H9 (cell line): Measurements from ENCODE around the gene PRKCA. TPM values are rescaled to one million over a fixed set of nuclear protein-coding genes. Genes with fewer than 3 reads are reported as not detected.

ENCODE experiments used
- DNase-seq: peaks from one replicate; pipeline ENCODE4 v3.0.0-alpha.2; 2017
- H2AFZ ChIP-seq: one replicate; pipeline ENCODE4 v1.6.1; 2013; ENCODE audit warnings: mild to moderate bottlenecking, low read length, control low read depth, moderate library complexity
- H2AK5ac ChIP-seq: 2 replicates; pipeline ENCODE4 v1.6.1; 2013; ENCODE audit warnings: low read length, control low read depth, mixed read lengths; ENCODE audit not compliant: insufficient read length
- H2BK120ac ChIP-seq: one replicate; pipeline ENCODE4 v1.6.1; 2013; ENCODE audit warnings: low read depth, mild to moderate bottlenecking, low read length, control low read depth, inconsistent platforms; ENCODE audit not compliant: poor library complexity, severe bottlenecking
- H2BK12ac ChIP-seq: 2 replicates; pipeline ENCODE4 v1.6.1; 2013; ENCODE audit warnings: low read length, control low read depth, mixed read lengths, low read depth; ENCODE audit not compliant: insufficient read length
- H2BK15ac ChIP-seq: 2 replicates; pipeline ENCODE4 v1.6.1; 2013; ENCODE audit warnings: low read depth, low read length, control low read depth
- H2BK20ac ChIP-seq: one replicate; pipeline ENCODE4 v1.6.1; 2013; ENCODE audit warnings: low read depth, mild to moderate bottlenecking, low read length, control low read depth, inconsistent platforms; ENCODE audit not compliant: poor library complexity, severe bottlenecking
- H2BK5ac ChIP-seq: 2 replicates; pipeline ENCODE4 v1.6.1; 2013; ENCODE audit warnings: low read length, control low read depth, mixed read lengths; ENCODE audit not compliant: insufficient read length
- H3K14ac ChIP-seq: 2 replicates; pipeline ENCODE4 v1.6.1; 2013; ENCODE audit warnings: low read length, control low read depth; ENCODE audit not compliant: insufficient read depth
- H3K18ac ChIP-seq: 2 replicates; pipeline ENCODE4 v1.6.1; 2013; ENCODE audit warnings: low read depth, mild to moderate bottlenecking, mixed read lengths, low read length, control low read depth; ENCODE audit not compliant: insufficient read length
- H3K23ac ChIP-seq: 2 replicates; pipeline ENCODE4 v1.6.1; 2013; ENCODE audit warnings: low read length, control low read depth, mixed read lengths, low read depth; ENCODE audit not compliant: insufficient read length
- H3K23me2 ChIP-seq: 2 replicates; pipeline ENCODE4 v1.6.1; 2013; ENCODE audit warnings: low read depth, mild to moderate bottlenecking, mixed read lengths, low read length, control low read depth; ENCODE audit not compliant: insufficient read length, poor library complexity, severe bottlenecking
- H3K27ac ChIP-seq: 2 replicates; pipeline ENCODE4 v1.5.1; 2013; ENCODE audit warnings: low read length, control low read depth, mixed read lengths, low read depth; ENCODE audit not compliant: insufficient read length
- H3K27me3 ChIP-seq: 2 replicates; pipeline ENCODE4 v1.6.1; 2013; ENCODE audit warnings: low read length, control low read depth, inconsistent platforms; ENCODE audit not compliant: insufficient read depth
- H3K4ac ChIP-seq: 2 replicates; pipeline ENCODE4 v1.6.1; 2013; ENCODE audit warnings: low read depth, mild to moderate bottlenecking, control low read depth, inconsistent platforms, low read length, moderate library complexity
- H3K4me1 ChIP-seq: 2 replicates; pipeline ENCODE4 v1.6.1; 2013; ENCODE audit warnings: low read length, control low read depth, inconsistent platforms; ENCODE audit not compliant: insufficient read depth
- H3K4me2 ChIP-seq: 2 replicates; pipeline ENCODE4 v1.6.1; 2013; ENCODE audit warnings: low read length, control low read depth, mixed read lengths; ENCODE audit not compliant: insufficient read length, insufficient read depth
- H3K56ac ChIP-seq: 2 replicates; pipeline ENCODE4 v1.6.1; 2013; ENCODE audit warnings: low read depth, mild to moderate bottlenecking, mixed read lengths, low read length, control low read depth; ENCODE audit not compliant: insufficient read length
- H3K79me1 ChIP-seq: 2 replicates; pipeline ENCODE4 v1.6.1; 2013; ENCODE audit warnings: low read depth, mild to moderate bottlenecking, moderate library complexity, low read length, control low read depth, inconsistent platforms; ENCODE audit not compliant: insufficient read depth, poor library complexity, severe bottlenecking
- H3K79me2 ChIP-seq: 2 replicates; pipeline ENCODE4 v1.6.1; 2013; ENCODE audit warnings: low read length, control low read depth, inconsistent platforms; ENCODE audit not compliant: insufficient read depth
- H3K9ac ChIP-seq: 2 replicates; pipeline ENCODE4 v1.6.1; 2013; ENCODE audit warnings: low read length, control low read depth, mixed read lengths; ENCODE audit not compliant: insufficient read length; ENCODE audit errors: extremely low read depth
- H3K9me3 ChIP-seq: one replicate; pipeline ENCODE4 v1.6.1; 2013; ENCODE audit warnings: low read depth, low read length, inconsistent platforms; ENCODE audit not compliant: control insufficient read depth
- H3T11ph ChIP-seq: one replicate; pipeline ENCODE4 v1.6.1; 2013; ENCODE audit warnings: mild to moderate bottlenecking, low read length, control low read depth, inconsistent platforms
- H4K20me1 ChIP-seq: one replicate; pipeline ENCODE4 v1.6.1; 2013; ENCODE audit not compliant: control insufficient read depth, insufficient read length, insufficient read depth
- H4K5ac ChIP-seq: 2 replicates; pipeline ENCODE4 v1.6.1; 2013; ENCODE audit warnings: low read depth, mild to moderate bottlenecking, mixed read lengths, low read length, control low read depth; ENCODE audit not compliant: insufficient read length
- H4K8ac ChIP-seq: replicated peaks from 2 replicates; pipeline ENCODE4 v1.6.1; 2013; ENCODE audit warnings: low read length, control low read depth, mixed read lengths, low read depth; ENCODE audit not compliant: insufficient read length
- H4K91ac ChIP-seq: 2 replicates; pipeline ENCODE4 v1.6.1; 2013; ENCODE audit warnings: low read depth, mild to moderate bottlenecking, moderate library complexity, mixed read lengths, low read length, control low read depth; ENCODE audit not compliant: insufficient read length
- H3K27ac Mint-ChIP-seq, 3 experiments: 2 replicates in 2 of 3; 3 replicates in 1 of 3; pipeline ENCODE4 v1.8.0; 2020 to 2021; ENCODE audit warnings: mixed read lengths in 3 of 3, mild to moderate bottlenecking in 1 of 3, moderate library complexity in 1 of 3
- H3K27me3 Mint-ChIP-seq: 2 replicates; pipeline ENCODE4 v1.8.0; 2021; ENCODE audit warnings: low read depth, mild to moderate bottlenecking, moderate library complexity, mixed read lengths
- H3K36me3 Mint-ChIP-seq, 3 experiments: 2 replicates in 2 of 3; 3 replicates in 1 of 3; pipeline ENCODE4 v1.8.0; 2020 to 2021; ENCODE audit warnings: low read depth in 3 of 3, mixed read lengths in 3 of 3; ENCODE audit not compliant: insufficient read depth in 1 of 3
- H3K4me1 Mint-ChIP-seq, 2 experiments: 2 replicates each; pipeline ENCODE4 v1.8.0; 2020; ENCODE audit warnings: mixed read lengths in 2 of 2
- H3K4me3 Mint-ChIP-seq, 2 experiments: 2 replicates in 1 of 2; 3 replicates in 1 of 2; pipeline ENCODE4 v1.8.0; 2020 to 2021; ENCODE audit warnings: mild to moderate bottlenecking in 2 of 2, mixed read lengths in 2 of 2, moderate library complexity in 1 of 2
- H3K9me3 Mint-ChIP-seq, 2 experiments: 2 replicates in 1 of 2; 3 replicates in 1 of 2; pipeline ENCODE4 v1.8.0; 2020; ENCODE audit warnings: mild to moderate bottlenecking in 2 of 2, mixed read lengths in 2 of 2, moderate library complexity in 1 of 2
- CTCF ChIP-seq: fragments of 200-600 bp; sonication (generic); conservative IDR thresholded peaks from 3 replicates; pipeline ENCODE4 v1.8.0; 2021; ENCODE audit warnings: antibody characterized with exemption, mild to moderate bottlenecking
- WGBS: extraction: QIAGEN DNeasy Blood & Tissue Kit; methylation state at CpG from one replicate; pipeline ENCODE4 v1.1.7; 2013; ENCODE audit warnings: missing lambda C conversion rate, low lambda C conversion rate, mixed read lengths; ENCODE audit not compliant: insufficient read length; ENCODE audit errors: extremely low coverage; 5-methylcytosine and 5-hydroxymethylcytosine counted together
- total RNA-seq: library from RNA; stranded (reverse); gene quantifications from 2 replicates; pipeline ENCODE4 v1.2.1, GENCODE V29; 2021

PRKCA gene
- total RNA-seq, 1 experiment from 2014 or later: 10.5 TPM

GRCh38 chr17:66469088-66469442 is 166.7 kb downstream of the PRKCA start:
- Histone ChIP-seq H3K4ac (no peak overlapping the region), H3K27me3 (no peaks in the 10 kb centered on the region), H3K27ac (no peak overlapping the region), H2BK120ac (no peak overlapping the region), H3T11ph (no peak overlapping the region), H3K79me2 (no peaks in the 10 kb centered on the region), H4K91ac (no peak overlapping the region), H3K14ac (no peak overlapping the region), H3K79me1 (no peaks in the 10 kb centered on the region), H3K23me2 (no peaks in the 10 kb centered on the region), H4K20me1 (no peaks in the 10 kb centered on the region), H2BK15ac (no peak overlapping the region), H4K8ac (no peak overlapping the region), H4K5ac (no peak overlapping the region), H2BK20ac (no peak overlapping the region), H3K9ac (no peak overlapping the region), H3K9me3 (no peaks in the 10 kb centered on the region), H2AK5ac (no peak overlapping the region), H3K18ac (no peak overlapping the region), H3K4me2 (no peak overlapping the region), H2AFZ (no peak overlapping the region), H2BK12ac (no peak overlapping the region), H3K4me1 (peaks cover 9% of the 10 kb centered on the region), H3K56ac (no peak overlapping the region), H3K23ac (no peak overlapping the region), H2BK5ac (no peak overlapping the region)
- Mint-ChIP-seq H3K36me3 (no peaks in the 10 kb centered on the region), H3K4me1 (peaks cover 47 to 54% of the 10 kb centered on the region in 2 experiments), H3K4me3 (no peak overlapping the region), H3K9me3 (no peaks in the 10 kb centered on the region), H3K27ac (peak overlapping the region in 1 of 3 experiments; percentile 71; a peak in 2 of 7 replicates), H3K27me3 (no peaks in the 10 kb centered on the region; the same call in 1 of the 2 replicates)
- TF ChIP-seq CTCF: no peak
- no peak for DNase-seq
- no CpG with 5 or more reads among the region's 3 CpGs for WGBS
